Pulmonary artery endothelial cell (primary cell): ENCODE measurements around the gene OSM. TPM values are rescaled to one million over a fixed set of nuclear protein-coding genes. Genes with fewer than 3 reads are reported as not detected.

Experiments
- DNase-seq: peaks from one replicate; pipeline ENCODE4 v3.0.0-alpha.2; 2011; ENCODE audit warnings: low read depth, low spot score
- total RNA-seq: library from RNA; depleted of rRNA; stranded (reverse); fragments of >200 nt; gene quantifications from 2 replicates; pipeline ENCODE4 v1.2.3, GENCODE V29; 2014

The OSM gene
- not detected in 2 replicates for total RNA-seq

GRCh38 chr22:30266445-30267381 is at the start of gene OSM:
OSM (minus strand) TSS chr22:30266851; CDS start chr22:30266799, 52 bp downstream.
- DNase-seq = no peak

GRCh38 chr22:30315962-30316576 is 49.4 kb upstream of the OSM start:
- no peak for DNase-seq

- no peak for DNase-seq
Measured at GRCh38 chr22:30314915-30315314, 48.3 kb upstream of the OSM start.

DNA sequence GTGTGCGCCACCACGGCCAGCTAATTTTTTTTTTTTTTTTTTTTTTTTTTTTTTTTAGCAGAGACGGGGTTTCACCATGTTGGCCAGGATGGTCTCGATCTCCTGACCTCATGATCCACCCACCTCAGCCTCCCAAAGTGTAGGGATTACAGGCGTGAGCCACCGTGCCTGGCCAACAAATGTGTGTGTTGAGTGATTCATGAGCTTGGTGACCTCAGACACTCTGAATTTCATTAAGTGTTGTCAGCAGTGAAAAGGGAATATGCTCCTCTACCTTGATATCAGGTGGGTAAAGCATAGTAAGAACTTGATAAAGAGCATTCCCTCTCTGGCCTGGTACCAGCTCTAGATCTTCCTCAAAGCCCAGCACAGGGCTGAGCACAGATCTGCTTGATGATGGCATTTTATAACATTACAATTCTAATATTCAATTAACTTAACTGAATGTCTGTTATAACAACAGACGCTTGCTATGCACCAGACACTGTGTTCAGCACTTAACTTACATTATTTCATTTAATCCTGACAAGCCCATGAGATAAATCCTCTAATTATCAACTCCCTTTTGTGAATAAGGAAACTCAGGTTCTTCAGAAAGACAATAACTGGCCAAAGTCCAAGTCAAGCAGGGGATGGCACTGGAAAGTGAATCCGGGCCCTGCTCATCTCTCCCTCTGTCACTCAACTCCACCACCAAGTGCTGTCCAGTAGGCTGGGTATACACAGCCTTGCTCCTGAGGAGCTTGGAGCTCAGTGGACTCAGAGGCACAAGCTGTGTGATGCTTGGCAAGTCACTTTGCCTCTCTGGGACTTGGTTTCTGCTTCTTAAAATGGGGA is 47.1 kb upstream of the OSM start:
- no peak for DNase-seq

- DNase-seq = no peak
Measured at GRCh38 chr22:30312053-30312452, 45.4 kb upstream of the OSM start.

DNA sequence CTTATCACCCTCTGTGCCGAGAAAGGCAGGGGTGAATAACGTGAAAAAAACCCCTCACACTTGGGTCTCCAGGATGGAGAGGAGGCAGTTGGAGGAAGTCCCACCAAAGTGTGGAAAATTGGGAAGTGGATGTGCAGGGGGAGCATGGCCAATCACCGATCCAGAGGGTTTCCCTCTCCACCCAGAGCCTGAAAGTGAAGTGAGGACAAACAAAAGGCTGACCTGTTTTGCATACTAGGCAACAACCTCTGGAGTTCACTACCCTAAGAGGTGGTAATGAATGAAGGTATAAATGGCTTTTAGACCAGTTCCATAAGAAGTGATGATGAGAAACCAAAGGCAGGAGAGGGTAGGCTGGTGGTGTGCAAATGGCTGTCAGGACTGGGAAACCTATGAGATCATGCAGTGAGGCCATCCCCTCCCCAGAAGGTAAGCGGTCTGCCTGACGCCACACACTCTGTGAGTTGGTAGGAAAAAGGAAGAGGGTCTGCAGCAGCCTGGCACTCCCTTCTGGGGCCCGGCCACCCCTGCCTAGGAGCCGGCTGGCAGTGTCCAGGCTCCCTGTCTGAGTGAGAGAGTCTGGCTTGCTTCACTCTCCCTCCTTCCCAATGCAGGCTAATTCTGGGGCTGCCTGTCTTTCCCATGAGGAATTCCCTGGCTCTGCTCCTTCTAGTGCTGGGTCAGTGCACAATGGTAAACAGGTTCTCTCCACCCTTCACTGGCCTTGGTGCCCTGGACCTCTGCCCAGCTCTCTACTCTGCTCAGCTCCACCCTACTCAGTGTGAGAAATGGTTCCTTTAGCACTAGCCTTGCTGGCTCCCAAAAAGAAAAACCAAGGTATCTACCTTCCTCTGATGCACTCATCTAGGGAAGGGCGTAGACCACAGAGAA is 44.5 kb upstream of the OSM start:
- no peak for DNase-seq

GRCh38 chr22:30309951-30310741 is 43.5 kb upstream of the OSM start:
- no peak for DNase-seq

GRCh38 chr22:30308518-30309230 is 42.0 kb upstream of the OSM start:
- DNase-seq = no peak

DNA sequence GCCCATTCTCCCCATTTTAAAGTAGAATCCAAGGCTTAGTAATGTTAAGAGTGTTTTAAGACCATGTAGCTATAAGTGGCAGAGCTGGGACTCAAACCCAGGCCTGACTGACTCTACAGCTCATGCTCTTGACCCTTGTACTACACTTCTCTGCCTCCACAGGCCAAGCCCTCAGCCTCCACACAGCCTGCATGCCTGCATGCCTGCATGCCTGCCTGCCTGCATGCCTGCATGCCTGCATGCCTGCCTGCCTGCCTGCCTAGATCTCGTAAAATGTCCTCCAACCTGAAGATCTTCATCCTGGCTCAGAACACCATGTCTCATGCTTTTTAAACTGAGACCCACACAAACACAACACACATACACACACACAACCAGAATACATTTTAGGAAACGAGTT is 41.4 kb upstream of the OSM start:
- DNase-seq = no peak

DNA sequence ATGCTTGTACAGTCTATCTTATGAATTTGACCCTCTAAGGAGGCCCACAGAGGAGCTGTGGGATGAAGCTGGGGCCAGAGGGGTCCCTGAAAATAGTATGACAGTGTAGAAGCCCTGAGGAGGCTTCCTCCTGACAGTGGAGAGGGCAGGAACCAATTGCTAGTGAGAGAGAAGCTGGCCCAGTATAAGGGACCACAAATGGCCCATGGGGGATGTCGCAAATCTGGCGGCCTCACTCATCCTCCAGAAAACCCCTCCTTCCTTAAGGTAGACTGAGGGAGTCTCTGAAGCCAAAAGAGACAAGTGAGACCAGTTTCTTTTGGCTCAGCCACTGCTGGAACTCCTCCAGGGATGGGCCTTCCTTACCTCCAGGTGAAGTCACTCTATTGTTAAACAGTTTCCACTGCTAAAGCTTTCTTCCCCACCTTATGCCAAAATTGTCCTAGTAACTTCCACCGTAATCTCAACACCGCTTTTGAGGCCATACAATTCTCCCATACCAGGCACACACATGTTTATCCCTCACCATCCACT is 40.5 kb upstream of the OSM start:
- DNase-seq = no peak

DNA sequence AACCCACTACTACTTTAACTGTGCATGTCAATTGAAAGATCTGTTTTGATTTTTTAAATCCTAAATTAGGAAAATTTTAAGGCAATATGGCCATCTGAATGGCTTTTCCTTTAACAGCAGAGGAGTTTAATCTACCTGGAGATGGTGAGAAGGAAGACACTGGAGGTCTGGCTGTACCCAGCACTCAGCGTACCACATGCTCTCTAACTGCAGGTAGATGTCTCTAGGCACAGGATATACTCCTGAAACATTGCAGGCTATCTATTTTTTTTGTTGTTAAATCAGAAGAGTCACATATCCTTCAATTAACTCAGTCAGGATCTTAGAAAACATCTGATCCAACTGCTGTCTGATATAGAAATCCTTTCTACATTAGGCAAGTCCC is 40.0 kb upstream of the OSM start:
- DNase-seq = no peak

DNA sequence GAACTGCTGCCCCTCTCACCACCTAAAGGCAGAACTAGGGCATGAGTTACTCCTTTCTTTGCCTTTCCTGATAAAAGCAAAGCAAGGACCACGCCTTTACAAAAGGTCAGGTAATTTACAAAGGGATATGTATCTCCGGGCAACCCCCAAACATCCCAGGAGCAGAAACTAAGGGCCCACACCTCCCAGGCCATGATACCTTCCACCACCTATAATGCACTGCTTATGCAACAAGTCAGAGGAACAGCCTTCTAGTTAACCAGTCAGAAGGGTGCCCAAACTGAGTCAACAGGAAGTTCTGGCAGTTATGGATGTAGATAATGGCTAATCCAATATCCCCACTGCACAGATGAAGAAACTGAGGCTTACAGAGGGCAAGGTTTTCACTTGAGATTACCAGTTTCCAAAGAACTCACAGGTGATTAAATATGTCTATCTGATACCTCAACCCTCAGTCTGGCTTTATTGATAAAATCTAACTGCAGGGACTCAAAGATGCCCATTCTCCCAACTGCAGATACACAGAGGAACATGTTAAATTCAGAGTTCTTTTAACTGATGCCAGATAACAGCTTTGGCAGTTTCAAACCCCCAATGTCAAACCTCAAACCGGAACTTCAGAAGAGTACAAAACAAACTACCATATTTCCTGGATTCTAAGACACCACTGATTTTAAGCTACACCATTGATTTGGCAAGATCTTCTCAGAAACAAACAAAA is 39.4 kb upstream of the OSM start:
- no peak for DNase-seq

DNA sequence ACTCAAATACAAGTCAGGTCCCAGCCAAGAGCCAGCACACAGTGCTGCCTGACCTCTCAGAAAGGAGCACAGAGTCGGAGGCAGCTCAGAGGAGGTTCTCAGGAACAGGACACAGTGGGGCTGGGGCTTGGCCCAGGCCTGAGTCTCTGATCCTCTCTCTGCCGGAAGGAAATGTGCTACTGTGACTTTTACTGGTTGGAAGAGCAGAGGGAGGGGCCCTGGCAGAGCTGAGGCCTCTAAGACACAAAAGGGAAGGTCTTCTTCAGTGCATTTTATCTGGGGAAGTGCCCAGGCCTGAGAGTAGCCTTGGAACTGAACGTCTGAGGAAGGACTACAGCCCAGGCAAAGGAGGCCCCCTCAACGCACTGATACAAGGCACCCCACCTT is 38.9 kb upstream of the OSM start:
- no peak for DNase-seq

- DNase-seq = no peak
Measured at GRCh38 chr22:30304495-30305244, 38.0 kb upstream of the OSM start.

- DNase-seq = no peak
Measured at GRCh38 chr22:30302810-30303138, 36.1 kb upstream of the OSM start.

GRCh38 chr22:30301995-30302809 is 35.6 kb upstream of the OSM start:
- DNase-seq = no peak

DNA sequence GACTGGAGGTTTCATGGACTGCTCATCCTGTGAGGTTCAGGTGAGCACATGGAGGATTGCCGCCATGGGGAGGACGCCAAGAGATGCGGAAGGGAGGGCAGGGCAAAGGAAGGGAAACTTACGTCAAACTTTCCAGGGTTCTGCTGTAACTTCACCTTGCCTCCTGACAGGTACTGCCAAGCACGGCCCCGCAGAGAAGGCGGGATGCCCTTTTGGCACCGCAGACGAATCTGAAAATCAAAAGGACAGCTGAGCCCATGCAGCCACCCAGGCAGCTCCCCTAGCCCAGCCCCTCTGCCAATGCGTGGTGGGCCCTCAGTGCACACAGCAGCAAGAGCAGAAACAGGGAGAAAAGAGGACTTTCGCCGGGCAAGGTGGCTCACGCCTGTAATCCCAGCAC is 32.7 kb upstream of the OSM start:
- no peak for DNase-seq
